DLD1 (cell line): ENCODE results near the gene PHB1.
"Not testable (repeated sequence)": the region's sequence is repeated elsewhere in the genome, so short reads cannot be mapped to it uniquely, and the experiment has no call there.

Source experiments
- in situ Hi-C: cut with HindIII; loops from 2 replicates; pipeline ENCODE4 v1.10.0; 2017; ENCODE audit warnings: low sequenced_read_pairs

Gene PHB1

GRCh38 chr17:49439673-49440571 is 25.2 kb upstream of the PHB1 start:
- in situ Hi-C loops, result loop anchor here (5.0 kb wide), 1 partner anchor 62 kb away; no protein-coding TSS in a partner anchor

DNA sequence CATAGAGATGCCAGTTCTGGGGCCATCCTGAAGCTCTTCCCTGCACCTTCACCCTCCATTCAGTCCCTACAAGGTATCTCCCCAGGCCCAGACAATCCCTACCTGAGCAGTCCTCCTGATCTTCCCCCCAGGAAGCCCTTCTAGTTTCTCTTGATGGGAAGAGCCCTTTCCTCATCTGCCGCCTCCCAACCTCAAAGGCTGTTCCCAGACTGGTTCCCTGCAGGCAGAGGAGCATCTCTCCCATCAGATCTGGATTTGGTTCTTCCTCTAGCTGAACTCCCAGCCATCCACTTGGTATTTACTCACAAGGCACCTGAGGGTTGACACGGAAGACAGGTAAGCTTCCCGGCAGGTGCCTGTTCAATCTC is 24.6 kb upstream of the PHB1 start:
- in situ Hi-C loops, result loop anchor here (5.0 kb wide), 1 partner anchor 63 kb away; no protein-coding TSS in a partner anchor

- in situ Hi-C loops, result loop anchor here (5.0 kb wide), 1 partner anchor 64 kb away; no protein-coding TSS in a partner anchor
Measured at GRCh38 chr17:49438436-49439278, 24.0 kb upstream of the PHB1 start.

DNA sequence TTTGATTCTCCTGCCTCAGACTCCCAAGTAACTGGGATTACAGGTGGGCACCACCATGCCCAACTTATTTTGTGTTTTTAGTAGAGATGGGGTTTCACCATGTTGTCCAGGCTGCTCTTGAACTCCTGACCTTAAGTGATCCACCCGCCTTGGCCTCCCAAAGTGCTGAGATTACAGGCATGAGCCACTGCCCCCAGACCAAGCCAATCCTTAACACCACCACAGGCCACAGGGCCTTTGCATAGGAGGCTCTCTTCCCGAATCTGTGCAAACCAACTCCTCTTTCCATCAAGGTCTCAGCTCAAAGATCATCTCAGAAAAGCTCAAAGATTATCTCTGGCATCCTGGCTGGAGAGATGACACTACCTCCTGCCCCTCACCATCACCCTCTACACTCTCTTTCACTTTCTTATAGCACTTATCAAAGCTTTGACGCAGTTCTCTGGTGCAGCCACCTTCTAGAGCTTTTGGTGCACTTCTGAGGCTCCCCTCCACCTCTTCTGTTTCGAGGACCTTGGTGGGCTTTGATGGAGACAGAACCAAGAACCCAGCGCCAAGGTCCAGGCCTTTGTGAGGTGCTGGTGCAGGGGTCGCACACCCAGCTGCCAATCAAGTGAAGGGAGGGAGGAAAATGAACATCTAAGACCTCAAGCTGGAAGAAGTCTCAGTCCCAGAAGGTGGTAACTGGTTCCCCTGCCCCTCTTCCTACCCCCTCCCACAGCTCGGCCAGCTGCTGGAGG is 23.2 kb upstream of the PHB1 start:
- in situ Hi-C loops, result loop anchor here (5.0 kb wide), 1 partner anchor 64 kb away; no protein-coding TSS in a partner anchor

GRCh38 chr17:49436174-49436573 is 21.5 kb upstream of the PHB1 start:
- in situ Hi-C loops, result loop anchor here (5.0 kb wide), 1 partner anchor 66 kb away; no protein-coding TSS in a partner anchor

DNA sequence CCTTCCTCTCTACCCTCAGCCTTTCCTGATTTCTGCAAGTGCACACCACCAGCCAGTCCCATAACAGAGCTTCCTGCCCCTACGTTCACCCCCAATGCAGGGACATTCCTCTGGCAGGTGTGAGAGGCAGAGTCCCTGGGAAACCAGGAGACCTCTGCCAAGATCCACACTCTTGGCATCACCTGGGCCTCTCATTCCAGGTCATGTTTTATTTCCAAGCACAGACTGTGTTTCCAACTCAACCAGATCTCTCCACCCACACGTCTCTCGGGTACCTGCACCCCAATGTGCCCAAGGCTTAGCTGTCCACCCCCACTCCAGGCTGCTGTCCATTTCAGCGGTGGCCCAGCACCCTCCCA is 21.0 kb upstream of the PHB1 start:
- in situ Hi-C loops, result loop anchor here (5.0 kb wide), 1 partner anchor 67 kb away; no protein-coding TSS in a partner anchor

- in situ Hi-C loops, result loop anchor here (5.0 kb wide), 1 partner anchor 67 kb away; no protein-coding TSS in a partner anchor
Measured at GRCh38 chr17:49434821-49435670, 20.4 kb upstream of the PHB1 start.

GRCh38 chr17:49433000-49433694 is 18.5 kb upstream of the PHB1 start:
- in situ Hi-C loops, result no loop called here

GRCh38 chr17:49431743-49432142 is 17.1 kb upstream of the PHB1 start:
- in situ Hi-C loops, result no loop called here

- in situ Hi-C loops, result no loop called here
Measured at GRCh38 chr17:49425004-49425286, 10.3 kb upstream of the PHB1 start.

DNA sequence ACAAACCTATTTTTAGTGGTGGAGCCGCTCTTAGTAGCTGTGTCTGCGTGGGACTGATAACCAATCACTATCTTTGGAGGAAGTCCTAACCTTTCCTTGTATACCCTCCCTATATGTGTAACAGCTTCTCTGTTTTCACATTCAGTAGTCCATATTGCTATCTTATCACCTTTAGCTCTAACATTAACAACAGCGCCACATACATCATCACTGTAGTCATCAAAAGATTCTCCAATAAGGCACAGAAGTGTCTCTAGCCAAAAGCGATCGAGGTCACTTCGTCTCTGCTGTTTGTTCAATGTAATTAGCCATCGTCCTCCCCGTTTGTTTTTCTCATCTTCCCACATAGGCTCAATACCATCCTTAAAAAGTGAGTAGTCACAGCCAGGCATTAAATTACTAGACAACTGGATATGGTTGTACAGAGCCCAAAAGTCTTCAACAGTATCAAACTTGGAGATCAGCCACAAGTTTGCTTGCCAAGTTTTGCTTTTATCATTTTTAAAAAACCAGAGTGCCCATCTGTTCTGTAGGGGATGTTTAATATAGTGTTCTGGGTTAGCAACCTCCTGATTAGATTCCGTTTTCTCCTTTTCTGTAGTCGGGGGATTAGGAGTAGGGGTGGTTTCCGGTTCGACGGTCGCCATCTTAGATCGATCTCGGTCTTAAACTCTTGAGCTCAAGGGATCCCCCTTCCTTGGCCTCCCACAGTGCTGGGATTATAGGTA is 9.8 kb upstream of the PHB1 start:
- in situ Hi-C loops, result not testable (repeated sequence)

DNA sequence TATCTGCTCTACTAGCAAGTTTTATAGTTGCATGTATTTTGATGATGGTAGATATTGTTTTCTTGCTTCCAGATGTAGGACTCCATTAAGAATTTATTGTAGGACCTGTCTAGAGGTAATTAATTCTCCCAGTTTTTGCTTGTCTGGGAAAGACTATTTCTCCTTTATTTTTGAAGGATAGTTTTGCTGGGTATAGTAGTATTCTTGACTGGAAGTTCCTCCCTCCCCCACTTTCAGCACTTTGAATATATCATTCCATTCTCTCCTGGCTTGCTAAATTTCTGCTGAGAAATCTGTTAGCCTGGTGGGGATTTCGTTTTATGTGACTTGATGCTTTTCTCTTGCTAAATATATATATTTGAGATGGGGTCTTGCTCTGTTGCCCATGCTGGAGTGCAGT is 8.0 kb upstream of the PHB1 start:
- in situ Hi-C loops, result no loop called here

- in situ Hi-C loops, result not testable (repeated sequence)
Measured at GRCh38 chr17:49419761-49420160, 5.1 kb upstream of the PHB1 start.

DNA sequence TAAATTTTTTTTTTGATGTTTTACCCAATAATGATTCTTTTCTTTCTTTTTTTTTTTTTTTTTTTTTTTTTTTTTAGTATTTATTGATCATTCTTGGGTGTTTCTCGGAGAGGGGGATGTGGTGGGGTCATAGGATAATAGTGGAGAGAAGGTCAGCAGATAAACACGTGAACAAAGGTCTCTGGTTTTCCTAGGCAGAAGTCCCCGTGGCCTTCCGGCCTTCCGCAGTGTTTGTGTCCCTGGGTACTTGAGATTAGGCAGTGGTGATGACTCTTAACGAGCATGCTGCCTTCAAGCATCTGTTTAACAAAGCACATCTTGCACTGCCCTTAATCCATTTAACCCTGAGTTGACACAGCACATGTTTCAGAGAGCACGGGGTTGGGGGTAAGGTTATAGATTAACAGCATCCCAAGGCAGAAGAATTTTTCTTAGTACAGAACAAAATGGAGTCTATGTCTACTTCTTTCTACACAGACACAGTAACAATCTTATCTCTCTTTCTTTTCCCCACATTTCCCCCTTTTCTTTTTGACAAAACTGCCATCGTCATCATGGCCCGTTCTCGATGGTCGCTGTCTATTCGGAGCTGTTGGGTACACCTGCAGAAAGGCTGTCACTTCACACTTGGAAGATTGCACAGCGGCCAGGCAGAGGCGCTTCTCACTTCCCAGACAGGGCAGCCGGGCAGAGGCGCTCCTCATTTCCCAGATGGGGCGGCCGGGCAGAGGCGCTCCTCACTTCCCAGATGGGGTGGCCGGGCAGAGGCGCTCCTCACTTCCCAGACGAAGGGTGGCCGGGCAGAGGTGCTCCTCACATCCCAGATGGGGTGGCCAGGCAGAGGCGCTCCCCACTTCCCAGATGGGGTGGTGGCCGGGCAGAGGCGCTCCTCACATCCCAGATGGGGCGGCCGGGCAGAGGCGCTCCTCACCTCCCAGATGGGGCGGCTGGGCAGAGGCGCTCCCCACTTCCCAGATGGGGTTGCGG is 4.4 kb upstream of the PHB1 start:
- in situ Hi-C loops, result not testable (repeated sequence)

DNA sequence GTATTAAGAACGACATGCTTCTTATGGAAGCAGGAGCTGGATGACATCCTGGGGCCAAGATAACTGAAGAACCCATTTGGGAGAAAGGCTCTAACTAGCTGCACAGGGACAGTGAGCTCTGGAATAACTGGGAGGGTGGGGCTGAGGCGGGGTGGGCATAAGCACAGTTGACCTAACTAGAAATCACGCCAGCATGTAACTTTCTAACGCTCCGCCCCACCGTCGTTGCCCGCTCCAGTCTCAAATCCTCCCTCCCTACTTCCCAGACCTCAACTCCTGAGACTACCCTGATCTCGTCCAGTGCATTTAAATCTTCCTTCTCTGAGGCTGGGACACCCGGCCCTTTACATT is 436 bp downstream of the PHB1 start:
- in situ Hi-C loops, result no loop called here

DNA sequence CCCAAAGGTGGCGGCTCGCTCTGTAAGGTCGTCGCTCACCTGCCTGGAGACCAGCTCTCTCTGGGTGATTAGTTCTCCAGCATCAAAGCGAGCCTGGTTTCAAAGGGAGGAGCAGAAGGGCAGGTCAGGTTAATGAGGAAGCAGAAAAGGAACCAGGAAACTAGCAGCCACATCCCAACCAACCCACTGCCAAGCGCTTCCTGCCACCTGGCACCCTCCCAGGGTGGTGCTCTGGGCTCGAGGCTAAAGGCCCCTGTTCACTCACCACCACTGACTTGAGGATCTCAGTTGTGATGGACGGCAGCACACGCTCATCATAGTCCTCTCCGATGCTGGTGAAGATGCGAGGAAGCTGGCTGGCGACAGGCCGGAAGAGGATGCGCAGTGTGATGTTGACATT is 5.6 kb downstream of the PHB1 start:
- in situ Hi-C loops, result no loop called here

- in situ Hi-C loops, result no loop called here
Measured at GRCh38 chr17:49407981-49408501, 6.6 kb downstream of the PHB1 start.

DNA sequence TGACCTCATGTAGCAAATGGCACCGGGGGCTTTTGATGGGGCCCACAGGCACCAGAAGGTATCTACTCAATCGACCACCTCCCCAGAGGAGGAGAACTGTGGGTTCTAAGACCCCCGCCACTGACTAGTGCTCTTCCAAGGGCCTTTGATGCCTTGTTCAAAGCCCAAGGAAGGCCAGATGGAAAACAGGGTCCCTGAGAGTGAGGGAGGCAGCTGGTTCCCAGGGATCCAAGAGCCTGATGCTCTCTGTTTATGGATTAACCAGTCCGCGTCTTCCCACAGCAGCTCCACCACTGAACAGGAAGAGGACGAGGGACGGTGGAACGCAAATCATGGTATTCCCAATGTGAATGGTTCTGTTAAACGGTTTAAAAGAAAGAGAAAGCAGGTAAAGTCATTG is 7.6 kb downstream of the PHB1 start:
- in situ Hi-C loops, result no loop called here
